ENCODE measurements around the gene FAM204A. TPM values are rescaled to one million over a fixed set of nuclear protein-coding genes. Genes with fewer than 3 reads are reported as not detected.

The FAM204A gene
- total and polyA plus RNA-seq, 2 donors, result 63.2 to 68.7 TPM

DNA sequence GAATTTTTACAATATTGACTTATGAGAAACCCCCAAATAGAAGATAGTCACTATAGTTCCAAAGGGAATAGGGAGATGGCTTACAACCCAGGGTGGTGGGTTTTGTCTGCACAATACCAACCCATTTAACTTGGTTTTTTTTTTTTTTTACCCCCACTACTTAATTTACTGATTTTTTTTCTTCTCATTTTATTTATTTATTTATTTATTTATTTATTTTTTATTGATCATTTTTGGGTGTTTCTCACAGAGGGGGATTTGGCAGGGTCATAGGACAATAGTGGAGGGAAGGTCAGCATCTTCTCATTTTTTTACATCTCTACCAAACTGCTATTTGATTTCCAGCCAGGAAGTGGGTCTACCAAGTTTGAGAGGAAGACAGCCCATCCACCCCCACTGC, 77.9 kb downstream of the FAM204A start:
- H3K27ac ChIP-seq (ENCODE audit: low read depth in 1 of 2, low read length in 1 of 2), result no peak overlapping the region
- no peak overlapping the region for H3K4me3 ChIP-seq (ENCODE audit: low read length in 2 of 2)
- H3K36me3 ChIP-seq (ENCODE audit: control insufficient read depth in 2 of 2, insufficient read depth in 2 of 2, low read length in 1 of 2), result no peaks in the 10 kb centered on the region
- no peaks in the 10 kb centered on the region for H3K9me3 ChIP-seq (ENCODE audit: control insufficient read depth in 2 of 2, insufficient read depth in 1 of 2, low read length in 1 of 2)
- no peaks in the 10 kb centered on the region for H3K4me1 ChIP-seq (ENCODE audit: control insufficient read depth in 2 of 2, insufficient read depth in 2 of 2, low read length in 2 of 2)
- H3K27me3 ChIP-seq (ENCODE audit: control insufficient read depth in 2 of 2, insufficient read depth in 1 of 2, low read length in 1 of 2), result peaks cover 0 to 3% of the 10 kb centered on the region in 2 donors
- no peak for DNase-seq (ENCODE audit: low read depth in 6 of 9, low spot score in 9 of 9)

DNA sequence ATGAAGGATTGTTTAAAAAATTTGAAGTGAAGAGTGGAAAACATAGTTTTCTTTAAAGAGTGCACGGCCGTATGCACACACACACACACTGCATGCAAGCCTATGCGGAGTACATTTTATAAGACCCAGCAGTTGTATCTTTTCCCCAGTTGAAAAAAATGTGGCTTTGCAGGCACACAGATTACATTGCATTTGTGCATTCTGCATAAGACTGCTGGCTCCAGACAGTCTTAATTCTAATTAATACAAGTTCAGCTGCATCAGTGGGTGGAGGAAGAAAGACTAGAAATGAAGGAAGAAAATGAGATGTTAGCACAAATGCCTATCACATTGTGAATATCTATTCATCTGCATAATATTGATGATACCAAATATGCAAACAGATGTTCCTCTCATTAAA, 79.6 kb downstream of the FAM204A start:
- Histone ChIP-seq H3K36me3 (ENCODE audit: control insufficient read depth in 2 of 2, insufficient read depth in 2 of 2, low read length in 1 of 2) (no peaks in the 10 kb centered on the region), H3K27me3 (ENCODE audit: control insufficient read depth in 2 of 2, insufficient read depth in 1 of 2, low read length in 1 of 2) (peaks cover 0 to 9% of the 10 kb centered on the region in 2 donors), H3K27ac (ENCODE audit: low read depth in 1 of 2, low read length in 1 of 2) (no peak overlapping the region), H3K9me3 (ENCODE audit: control insufficient read depth in 2 of 2, insufficient read depth in 1 of 2, low read length in 1 of 2) (no peaks in the 10 kb centered on the region), H3K4me1 (ENCODE audit: control insufficient read depth in 2 of 2, insufficient read depth in 2 of 2, low read length in 2 of 2) (no peaks in the 10 kb centered on the region), H3K4me3 (ENCODE audit: low read length in 2 of 2) (no peak overlapping the region)
- no peak for DNase-seq (ENCODE audit: low read depth in 6 of 9, low spot score in 9 of 9)
- WGBS, result 91% methylated on average over 3 of the region's 3 CpGs

DNA sequence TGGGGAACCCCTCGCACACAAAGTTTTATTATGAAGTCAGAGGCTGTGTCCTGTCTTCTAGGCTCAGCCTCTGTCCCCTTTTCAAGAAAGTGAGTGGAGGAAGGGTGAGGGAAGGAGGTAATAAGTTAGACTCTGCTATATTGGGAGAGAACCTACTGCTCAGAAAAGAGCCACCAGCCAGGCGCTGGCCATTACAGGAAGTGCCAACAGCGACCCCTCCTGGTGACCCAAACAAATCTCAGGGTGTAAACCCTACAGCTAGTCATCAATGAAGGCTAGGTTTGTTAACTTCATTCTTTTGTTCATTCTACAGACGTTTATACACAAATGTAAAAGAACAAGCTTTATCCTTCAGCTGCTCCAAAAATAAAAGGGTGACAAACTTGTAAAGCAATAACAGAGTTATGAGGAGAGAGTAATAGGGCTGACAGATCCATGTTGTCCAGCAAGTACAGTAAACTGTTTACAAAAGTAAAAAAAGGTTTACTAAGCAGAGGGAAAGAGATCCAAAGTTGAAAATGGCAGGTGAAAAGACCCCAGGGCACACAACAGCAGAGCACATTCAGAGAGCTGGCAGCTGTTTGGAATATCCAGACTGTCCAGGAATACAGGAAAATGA, 82.7 kb downstream of the FAM204A start:
- H3K27me3 ChIP-seq (ENCODE audit: control insufficient read depth in 2 of 2, insufficient read depth in 1 of 2, low read length in 1 of 2), result peaks cover 0 to 10% of the 10 kb centered on the region in 2 donors
- WGBS, result 26% methylated on average over 4 of the region's 4 CpGs
- no peaks in the 10 kb centered on the region for H3K4me1 ChIP-seq (ENCODE audit: control insufficient read depth in 2 of 2, insufficient read depth in 2 of 2, low read length in 2 of 2)
- no peaks in the 10 kb centered on the region for H3K9me3 ChIP-seq (ENCODE audit: control insufficient read depth in 2 of 2, insufficient read depth in 1 of 2, low read length in 1 of 2)
- H3K4me3 ChIP-seq (ENCODE audit: low read length in 2 of 2), result no peak overlapping the region
- H3K27ac ChIP-seq (ENCODE audit: low read depth in 1 of 2, low read length in 1 of 2), result no peak overlapping the region
- H3K36me3 ChIP-seq (ENCODE audit: control insufficient read depth in 2 of 2, insufficient read depth in 2 of 2, low read length in 1 of 2), result no peaks in the 10 kb centered on the region
- peak in 2 of 9 donors; percentile 12 to 14 for DNase-seq (ENCODE audit: low read depth in 6 of 9, low spot score in 9 of 9)

DNA sequence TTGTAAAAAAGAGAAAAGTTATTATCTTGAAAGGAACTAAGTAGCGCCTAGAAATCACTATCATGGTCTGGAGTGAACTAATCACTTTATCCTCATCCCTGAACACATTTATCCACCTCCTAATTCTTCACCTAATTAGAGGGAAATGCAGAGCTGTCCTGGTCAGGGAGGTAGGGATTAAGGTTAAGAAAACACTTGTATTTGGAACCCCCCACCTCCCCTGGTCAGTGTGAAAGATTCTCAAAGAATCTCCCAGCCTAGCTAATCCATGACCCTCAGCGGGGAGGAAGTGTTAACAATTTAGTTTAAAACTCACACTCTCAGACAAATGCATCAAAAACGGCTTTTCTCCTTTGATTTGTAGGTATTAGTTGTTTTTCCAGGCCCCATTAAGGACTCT, 83.8 kb downstream of the FAM204A start:
- no peaks in the 10 kb centered on the region for H3K9me3 ChIP-seq (ENCODE audit: control insufficient read depth in 2 of 2, insufficient read depth in 1 of 2, low read length in 1 of 2)
- no peaks in the 10 kb centered on the region for H3K4me1 ChIP-seq (ENCODE audit: control insufficient read depth in 2 of 2, insufficient read depth in 2 of 2, low read length in 2 of 2)
- no peak overlapping the region for H3K4me3 ChIP-seq (ENCODE audit: low read length in 2 of 2)
- WGBS, result 36% methylated on average over 3 of the region's 3 CpGs
- H3K27me3 ChIP-seq (ENCODE audit: control insufficient read depth in 2 of 2, insufficient read depth in 1 of 2, low read length in 1 of 2), result peaks cover 0 to 13% of the 10 kb centered on the region in 2 donors
- no peak overlapping the region for H3K27ac ChIP-seq (ENCODE audit: low read depth in 1 of 2, low read length in 1 of 2)
- H3K36me3 ChIP-seq (ENCODE audit: control insufficient read depth in 2 of 2, insufficient read depth in 2 of 2, low read length in 1 of 2), result no peaks in the 10 kb centered on the region
- no peak for DNase-seq (ENCODE audit: low read depth in 6 of 9, low spot score in 9 of 9)

DNA sequence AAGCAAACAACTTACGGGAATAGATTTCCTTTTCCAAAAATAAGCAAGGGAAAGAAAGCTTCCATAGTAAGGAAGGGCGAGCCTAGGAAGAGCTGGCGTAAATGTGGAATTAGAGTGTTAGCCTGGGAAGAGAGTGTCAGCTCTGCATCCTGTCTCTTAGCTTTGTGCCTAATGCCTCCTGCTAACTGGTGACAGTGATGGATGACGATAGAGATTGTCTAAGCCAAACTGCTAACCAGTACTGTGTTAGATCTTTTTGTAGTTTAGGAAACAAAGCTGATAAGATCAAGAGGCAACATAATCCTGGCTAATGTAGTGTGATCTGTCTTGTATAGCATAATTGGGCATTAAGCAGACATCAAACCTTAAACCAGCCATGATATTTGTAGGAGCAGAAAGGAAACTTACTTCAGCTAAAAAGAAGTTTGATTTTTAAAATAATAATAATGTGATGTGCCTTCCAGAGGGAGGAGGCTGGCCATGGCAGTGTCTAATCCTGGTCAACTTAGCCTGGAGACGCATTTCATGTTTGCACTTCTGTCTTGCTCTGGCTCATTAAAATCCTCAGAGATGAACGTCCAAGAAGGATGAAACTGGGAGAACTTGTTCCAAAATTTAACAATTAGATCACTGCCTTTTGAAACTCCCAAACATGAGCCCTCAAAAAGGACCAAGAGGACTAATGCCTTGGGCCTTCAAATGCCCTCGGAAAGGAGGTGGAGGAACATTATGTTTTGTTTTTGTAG, 85.1 kb downstream of the FAM204A start:
- no peak for DNase-seq (ENCODE audit: low read depth in 6 of 9, low spot score in 9 of 9)
- Histone ChIP-seq H3K4me3 (ENCODE audit: low read length in 2 of 2) (no peak overlapping the region), H3K36me3 (ENCODE audit: control insufficient read depth in 2 of 2, insufficient read depth in 2 of 2, low read length in 1 of 2) (no peaks in the 10 kb centered on the region), H3K4me1 (ENCODE audit: control insufficient read depth in 2 of 2, insufficient read depth in 2 of 2, low read length in 2 of 2) (no peaks in the 10 kb centered on the region), H3K27ac (ENCODE audit: low read depth in 1 of 2, low read length in 1 of 2) (no peak overlapping the region), H3K27me3 (ENCODE audit: control insufficient read depth in 2 of 2, insufficient read depth in 1 of 2, low read length in 1 of 2) (peaks cover under 1 to 13% of the 10 kb centered on the region in 2 donors), H3K9me3 (ENCODE audit: control insufficient read depth in 2 of 2, insufficient read depth in 1 of 2, low read length in 1 of 2) (no peaks in the 10 kb centered on the region)
- WGBS, result 43% methylated on average over 7 of the region's 7 CpGs

DNA sequence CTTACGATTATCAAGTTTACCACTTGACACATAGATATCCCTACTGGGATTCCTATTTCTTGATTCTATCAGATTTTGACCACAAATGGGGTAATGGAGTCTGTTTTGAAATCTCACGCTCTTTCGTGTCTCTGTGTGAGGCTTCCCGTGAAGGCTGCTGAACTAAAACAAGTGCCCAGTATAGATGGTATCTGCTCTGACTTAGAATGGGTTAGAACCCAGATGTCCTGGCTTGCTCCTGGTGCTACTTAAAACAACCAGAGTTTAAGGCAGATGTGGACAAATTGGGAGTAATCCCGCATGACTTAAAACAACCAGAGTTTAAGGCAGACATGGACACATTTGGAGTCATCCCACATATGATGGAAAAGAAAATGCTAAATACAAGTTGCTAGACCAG, 85.9 kb downstream of the FAM204A start:
- Histone ChIP-seq H3K36me3 (ENCODE audit: control insufficient read depth in 2 of 2, insufficient read depth in 2 of 2, low read length in 1 of 2) (no peaks in the 10 kb centered on the region), H3K27ac (ENCODE audit: low read depth in 1 of 2, low read length in 1 of 2) (no peak overlapping the region), H3K4me1 (ENCODE audit: control insufficient read depth in 2 of 2, insufficient read depth in 2 of 2, low read length in 2 of 2) (no peaks in the 10 kb centered on the region), H3K9me3 (ENCODE audit: control insufficient read depth in 2 of 2, insufficient read depth in 1 of 2, low read length in 1 of 2) (no peaks in the 10 kb centered on the region), H3K27me3 (ENCODE audit: control insufficient read depth in 2 of 2, insufficient read depth in 1 of 2, low read length in 1 of 2) (peaks cover 3 to 13% of the 10 kb centered on the region in 2 donors), H3K4me3 (ENCODE audit: low read length in 2 of 2) (no peak overlapping the region)
- no peak for DNase-seq (ENCODE audit: low read depth in 6 of 9, low spot score in 9 of 9)
- 71% methylated on average over 5 of the region's 5 CpGs for WGBS

DNA sequence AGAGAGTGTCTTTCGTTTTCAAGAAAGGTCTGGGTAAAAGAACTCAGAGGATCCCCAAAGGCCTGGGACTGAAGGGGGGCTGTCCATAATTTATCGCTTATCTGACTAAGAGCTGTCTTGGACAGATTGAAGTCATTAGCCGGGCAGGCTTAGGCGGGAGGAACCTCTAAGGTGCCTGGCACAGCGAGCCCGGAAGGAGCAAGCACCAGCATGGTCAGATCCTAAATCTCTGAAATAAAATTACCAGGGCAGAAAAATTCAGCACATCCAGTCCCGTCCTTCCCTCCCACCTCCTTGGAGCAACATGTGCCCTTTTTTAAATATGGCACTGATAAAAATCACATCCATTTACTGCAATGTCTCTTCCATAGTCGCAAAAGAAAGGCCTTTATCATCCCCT, 86.8 kb downstream of the FAM204A start:
- H3K4me3 ChIP-seq (ENCODE audit: low read length in 2 of 2), result no peak overlapping the region
- H3K36me3 ChIP-seq (ENCODE audit: control insufficient read depth in 2 of 2, insufficient read depth in 2 of 2, low read length in 1 of 2), result no peaks in the 10 kb centered on the region
- DNase-seq (ENCODE audit: low read depth in 6 of 9, low spot score in 9 of 9), result no peak
- H3K27me3 ChIP-seq (ENCODE audit: control insufficient read depth in 2 of 2, insufficient read depth in 1 of 2, low read length in 1 of 2), result peaks cover 3 to 13% of the 10 kb centered on the region in 2 donors
- no peaks in the 10 kb centered on the region for H3K9me3 ChIP-seq (ENCODE audit: control insufficient read depth in 2 of 2, insufficient read depth in 1 of 2, low read length in 1 of 2)
- 90% methylated on average over 8 of the region's 8 CpGs for WGBS
- H3K4me1 ChIP-seq (ENCODE audit: control insufficient read depth in 2 of 2, insufficient read depth in 2 of 2, low read length in 2 of 2), result no peaks in the 10 kb centered on the region
- H3K27ac ChIP-seq (ENCODE audit: low read depth in 1 of 2, low read length in 1 of 2), result no peak overlapping the region

DNA sequence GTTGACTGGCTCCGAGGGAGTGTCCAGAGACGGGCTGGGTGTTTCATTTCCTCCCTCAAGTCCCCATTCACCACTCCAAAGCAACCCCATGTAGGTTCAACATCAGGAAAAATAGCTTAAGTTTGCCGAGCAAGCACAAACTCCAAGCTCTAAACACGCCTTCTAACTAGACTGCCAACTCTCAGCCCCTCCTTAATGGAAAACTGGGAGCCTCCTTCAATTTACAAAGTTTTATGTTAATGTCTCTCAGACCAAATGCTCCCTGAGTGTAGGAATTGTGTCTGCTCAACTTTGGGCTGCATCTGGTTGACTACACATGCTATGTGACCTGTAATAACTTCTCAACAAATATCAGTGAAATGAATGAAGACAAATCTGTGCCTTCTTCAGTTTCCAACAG, 87.5 kb downstream of the FAM204A start:
- WGBS, result 79% methylated on average over 4 of the region's 4 CpGs

DNA sequence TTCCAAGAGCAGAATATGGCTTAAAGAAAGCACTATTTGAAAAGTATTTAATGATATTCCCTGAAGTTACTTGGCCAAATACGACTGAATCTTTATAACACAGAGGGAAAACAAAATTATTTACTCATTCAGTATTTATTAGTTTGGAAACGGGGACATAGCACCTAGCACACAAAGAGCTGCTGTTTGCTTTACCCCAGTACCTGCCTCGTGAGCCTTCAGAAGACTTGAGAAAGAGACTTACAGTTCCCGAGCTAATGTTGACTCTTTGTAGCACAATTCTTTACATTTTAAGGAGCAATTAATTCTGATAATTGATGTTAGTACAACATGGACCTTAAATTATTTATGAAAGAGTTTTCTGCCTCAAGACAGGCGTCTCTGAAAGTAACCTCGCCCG, 88.7 kb downstream of the FAM204A start:
- Histone ChIP-seq H3K4me1 (ENCODE audit: control insufficient read depth in 2 of 2, insufficient read depth in 2 of 2, low read length in 2 of 2) (no peaks in the 10 kb centered on the region), H3K27ac (ENCODE audit: low read depth in 1 of 2, low read length in 1 of 2) (no peak overlapping the region), H3K36me3 (ENCODE audit: control insufficient read depth in 2 of 2, insufficient read depth in 2 of 2, low read length in 1 of 2) (no peaks in the 10 kb centered on the region), H3K27me3 (ENCODE audit: control insufficient read depth in 2 of 2, insufficient read depth in 1 of 2, low read length in 1 of 2) (peaks cover 3 to 13% of the 10 kb centered on the region in 2 donors), H3K9me3 (ENCODE audit: control insufficient read depth in 2 of 2, insufficient read depth in 1 of 2, low read length in 1 of 2) (no peaks in the 10 kb centered on the region), H3K4me3 (ENCODE audit: low read length in 2 of 2) (no peak overlapping the region)
- 89% methylated on average over 7 of the region's 7 CpGs for WGBS
- no peak for DNase-seq (ENCODE audit: low read depth in 6 of 9, low spot score in 9 of 9)

More for the DNA sequence above, 87.5 kb downstream of the FAM204A start:
- Histone ChIP-seq H3K4me3 (ENCODE audit: low read length in 2 of 2) (no peak overlapping the region), H3K36me3 (ENCODE audit: control insufficient read depth in 2 of 2, insufficient read depth in 2 of 2, low read length in 1 of 2) (no peaks in the 10 kb centered on the region), H3K9me3 (ENCODE audit: control insufficient read depth in 2 of 2, insufficient read depth in 1 of 2, low read length in 1 of 2) (no peaks in the 10 kb centered on the region), H3K27ac (ENCODE audit: low read depth in 1 of 2, low read length in 1 of 2) (no peak overlapping the region), H3K27me3 (ENCODE audit: control insufficient read depth in 2 of 2, insufficient read depth in 1 of 2, low read length in 1 of 2) (peaks cover 3 to 13% of the 10 kb centered on the region in 2 donors), H3K4me1 (ENCODE audit: control insufficient read depth in 2 of 2, insufficient read depth in 2 of 2, low read length in 2 of 2) (no peaks in the 10 kb centered on the region)
- no peak for DNase-seq (ENCODE audit: low read depth in 6 of 9, low spot score in 9 of 9)
